IPS-20b (cell line): ENCODE data around the gene IFIT2.
"Not testable (repeated sequence)": the region's sequence is repeated elsewhere in the genome, so short reads cannot be mapped to it uniquely, and the experiment has no call there.

ENCODE experiments used
- H3K27ac ChIP-seq: one replicate; pipeline ENCODE4 v1.5.1; 2013; ENCODE audit warnings: low read length
- H3K27me3 ChIP-seq: 2 replicates; pipeline ENCODE4 v1.6.1; 2013; ENCODE audit warnings: mild to moderate bottlenecking, low read length, inconsistent platforms; ENCODE audit not compliant: insufficient read depth
- H3K36me3 ChIP-seq: 2 replicates; pipeline ENCODE4 v1.6.1; 2013; ENCODE audit warnings: low read depth, mild to moderate bottlenecking, inconsistent platforms, low read length, moderate library complexity; ENCODE audit not compliant: insufficient read depth
- H3K4me1 ChIP-seq: 2 replicates; pipeline ENCODE4 v1.6.1; 2013; ENCODE audit warnings: mild to moderate bottlenecking, control low read depth, inconsistent platforms, low read length, moderate library complexity; ENCODE audit not compliant: insufficient read depth
- H3K4me3 ChIP-seq: 2 replicates; pipeline ENCODE4 v1.5.1; 2013; ENCODE audit warnings: mild to moderate bottlenecking, low read length, inconsistent platforms
- H3K9ac ChIP-seq: 2 replicates; pipeline ENCODE4 v1.6.1; 2013; ENCODE audit warnings: low read depth, mild to moderate bottlenecking, inconsistent platforms, low read length, moderate library complexity
- H3K9me3 ChIP-seq: 2 replicates; pipeline ENCODE4 v1.6.1; 2013; ENCODE audit warnings: mild to moderate bottlenecking, low read depth, low read length, inconsistent platforms; ENCODE audit not compliant: insufficient read depth

Gene IFIT2

DNA sequence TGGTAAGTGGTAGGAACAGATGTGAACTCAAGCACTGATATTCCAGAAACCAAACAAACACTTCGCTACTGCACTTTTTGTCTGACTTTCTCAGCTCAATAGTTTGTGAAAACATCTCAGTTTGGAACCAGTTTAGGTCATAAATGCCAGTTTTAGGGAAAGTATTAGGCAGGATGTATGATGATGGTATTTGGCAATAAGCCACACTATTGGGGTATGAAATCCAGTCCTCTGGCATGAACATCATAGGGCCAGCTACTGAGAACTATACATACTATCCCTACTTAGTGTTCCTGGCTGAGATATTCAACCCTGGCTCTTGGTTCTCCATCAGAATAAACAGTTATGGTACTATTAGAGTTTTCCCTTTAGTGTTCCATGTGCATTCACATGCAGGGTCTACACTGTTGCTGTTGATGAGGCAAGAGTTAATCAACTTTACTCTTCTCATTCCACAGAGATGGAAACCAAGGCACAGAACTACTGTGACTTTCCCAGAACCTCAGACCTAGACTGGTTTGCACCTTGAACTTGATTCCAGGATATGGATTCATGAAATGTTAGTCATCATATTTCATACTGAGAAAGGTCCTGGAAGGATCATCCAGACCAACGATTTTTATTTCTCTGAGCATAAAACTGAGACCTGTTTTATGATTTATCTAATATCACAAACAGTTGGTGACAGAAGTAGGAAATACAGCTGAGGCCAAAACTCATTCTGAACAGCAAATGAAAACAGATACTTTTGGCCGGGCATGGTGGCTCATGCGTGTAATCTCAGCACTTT is 20.0 kb upstream of the IFIT2 start:
- H3K4me1 ChIP-seq, result peaks cover 21% of the 10 kb centered on the region
- no peak overlapping the region for H3K27ac ChIP-seq
- no peaks in the 10 kb centered on the region for H3K36me3 ChIP-seq
- no peak overlapping the region for H3K9ac ChIP-seq
- no peaks in the 10 kb centered on the region for H3K27me3 ChIP-seq
- no peaks in the 10 kb centered on the region for H3K9me3 ChIP-seq
- H3K4me3 ChIP-seq, result no peak overlapping the region

DNA sequence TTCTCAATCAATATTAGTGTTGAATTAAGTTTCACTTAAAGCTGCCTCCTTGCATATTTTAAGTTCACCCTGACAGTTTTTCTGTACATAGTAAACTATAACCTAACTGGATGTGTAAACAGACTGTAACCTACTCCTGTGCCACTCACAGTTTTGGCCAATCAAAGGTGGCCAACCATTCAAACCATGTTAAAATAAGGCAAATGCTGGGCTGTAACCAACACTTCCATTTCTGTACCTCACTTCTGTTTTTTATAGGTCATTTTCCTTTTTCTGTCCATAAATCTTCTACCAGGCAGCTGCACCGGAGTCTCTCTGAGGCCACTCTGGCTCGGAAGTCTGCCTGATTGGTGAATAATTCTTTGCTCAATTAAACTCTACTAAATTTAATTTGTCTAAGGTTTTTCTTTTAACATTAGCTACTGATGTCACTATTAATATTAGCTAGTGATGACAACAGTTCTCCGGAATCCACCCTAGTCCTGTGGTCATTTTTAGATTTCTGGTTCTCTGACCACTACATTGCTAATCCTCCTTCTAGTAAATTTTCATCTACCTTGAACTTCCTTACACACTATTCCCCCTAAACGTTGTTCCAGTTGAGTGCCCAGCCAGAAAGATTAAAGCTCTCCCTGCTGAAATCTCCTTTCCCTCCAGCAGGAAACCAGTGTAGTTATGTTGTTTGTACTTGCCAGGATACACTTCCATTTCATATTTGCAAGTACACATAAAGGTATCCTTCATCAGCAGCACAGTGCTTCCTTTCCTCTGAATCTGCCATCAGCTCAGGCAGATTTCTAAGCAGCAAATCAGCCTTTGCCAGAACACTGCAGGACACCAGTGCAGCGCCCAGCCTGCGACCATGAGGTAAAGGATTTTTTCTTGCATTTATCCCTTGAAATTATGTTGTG is 18.6 kb upstream of the IFIT2 start:
- no peaks in the 10 kb centered on the region for H3K27me3 ChIP-seq
- H3K9ac ChIP-seq, result peak overlapping the region; percentile 4; the same call in 1 of the 2 replicates
- H3K4me3 ChIP-seq, result no peak overlapping the region
- H3K27ac ChIP-seq, result no peak overlapping the region
- H3K4me1 ChIP-seq, result peaks cover 15% of the 10 kb centered on the region
- H3K36me3 ChIP-seq, result no peaks in the 10 kb centered on the region
- H3K9me3 ChIP-seq, result no peaks in the 10 kb centered on the region

DNA sequence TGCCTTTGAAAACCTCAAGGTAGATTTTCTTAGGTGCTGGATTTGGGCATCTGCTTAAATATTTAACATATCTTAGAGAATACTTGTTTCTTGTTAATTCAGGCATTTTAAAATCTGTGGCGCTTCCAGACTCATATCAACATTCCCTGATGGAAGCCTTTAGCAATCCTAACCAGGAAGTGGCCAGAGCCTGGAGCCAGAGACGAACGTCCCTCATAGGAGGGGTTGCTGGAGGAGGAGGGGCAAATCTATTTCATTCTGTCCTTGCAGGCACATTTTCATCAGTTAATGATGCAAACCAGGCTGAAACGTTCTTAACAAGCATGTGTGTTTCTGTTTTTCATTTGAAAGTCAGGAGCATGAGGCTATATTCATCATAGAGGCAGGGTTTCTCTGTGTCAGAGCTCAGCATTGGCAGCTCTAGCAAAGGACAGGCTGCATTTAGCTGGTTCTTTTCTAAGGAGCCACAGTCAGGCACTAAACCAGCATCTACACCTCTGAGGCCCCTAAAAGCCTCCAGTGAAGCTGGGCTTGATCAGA is 17.8 kb upstream of the IFIT2 start:
- H3K36me3 ChIP-seq, result no peaks in the 10 kb centered on the region
- peak overlapping the region; percentile 4; the same call in 1 of the 2 replicates for H3K9ac ChIP-seq
- H3K9me3 ChIP-seq, result no peaks in the 10 kb centered on the region
- H3K27me3 ChIP-seq, result no peaks in the 10 kb centered on the region
- H3K4me1 ChIP-seq, result peaks cover 14% of the 10 kb centered on the region
- no peak overlapping the region for H3K27ac ChIP-seq
- no peak overlapping the region for H3K4me3 ChIP-seq

DNA sequence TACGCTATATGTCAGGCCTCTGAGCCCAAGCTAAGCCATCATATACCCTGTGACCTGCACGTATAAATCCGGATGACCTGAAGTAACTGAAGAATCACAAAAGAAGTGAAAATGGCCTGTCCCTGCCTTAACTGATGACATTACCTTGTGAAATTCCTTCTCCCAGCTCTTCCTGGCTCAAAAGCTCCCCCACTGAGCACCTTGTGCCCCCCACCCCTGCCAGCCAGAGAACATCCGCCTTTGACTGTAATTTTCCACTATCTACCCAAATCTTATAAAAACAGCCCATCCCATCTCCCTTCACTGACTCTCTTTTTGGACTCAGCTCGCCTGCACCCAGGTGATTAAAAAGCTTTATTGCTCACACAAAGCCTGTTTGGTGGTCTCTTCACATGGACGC is 17.1 kb upstream of the IFIT2 start:
- not testable (repeated sequence) for H3K36me3 ChIP-seq, H3K4me3 ChIP-seq, H3K27me3 ChIP-seq, H3K9me3 ChIP-seq, H3K9ac ChIP-seq, H3K27ac ChIP-seq
- H3K4me1 ChIP-seq, result peaks cover 14% of the 10 kb centered on the region

DNA sequence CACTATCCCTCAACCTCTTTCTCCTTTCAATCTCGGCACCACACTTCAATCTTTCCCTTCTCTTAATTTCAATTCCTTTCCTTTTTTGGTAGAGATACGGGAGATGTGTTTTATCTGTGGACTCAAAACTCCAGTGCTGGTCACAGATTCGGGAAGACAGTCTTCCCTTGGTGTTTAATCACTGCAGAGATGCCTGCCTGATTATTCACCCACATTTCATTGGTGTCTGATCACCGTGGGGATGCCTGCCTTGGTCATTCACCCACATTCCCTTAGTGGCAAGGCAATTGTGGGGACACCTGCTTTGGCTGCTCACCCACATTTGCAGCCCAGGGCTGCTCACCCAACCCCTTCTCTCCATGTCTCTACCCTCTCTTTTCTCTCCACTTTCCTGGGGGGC is 16.5 kb upstream of the IFIT2 start:
- not testable (repeated sequence) for H3K36me3 ChIP-seq, H3K4me3 ChIP-seq, H3K9ac ChIP-seq, H3K27ac ChIP-seq, H3K27me3 ChIP-seq, H3K9me3 ChIP-seq
- H3K4me1 ChIP-seq, result peaks cover 14% of the 10 kb centered on the region

DNA sequence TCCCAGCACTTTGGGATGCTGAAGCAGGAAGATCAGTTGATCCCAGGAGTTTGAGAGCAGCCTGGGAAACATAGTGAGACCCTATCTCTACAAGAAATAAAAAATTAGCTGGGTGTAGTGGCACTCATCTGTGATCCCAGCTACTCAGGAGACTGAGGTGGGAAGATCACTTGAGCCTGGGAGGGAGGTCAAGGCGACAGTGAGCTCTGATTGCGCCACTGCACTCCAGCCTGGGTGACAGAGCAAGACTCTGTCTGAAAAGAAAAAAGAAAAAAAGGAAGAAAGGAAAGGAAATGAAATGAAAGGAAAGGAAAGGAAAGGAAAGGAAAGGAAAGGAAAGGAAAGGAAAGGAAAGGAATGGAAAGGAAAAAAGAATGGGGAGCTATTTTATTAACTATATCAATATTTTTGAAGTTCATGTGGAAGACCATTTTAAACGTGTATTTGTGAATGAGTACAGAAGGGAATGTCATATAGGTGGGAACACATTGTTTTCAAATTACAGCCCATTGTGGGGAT is 7.1 kb upstream of the IFIT2 start:
- H3K27ac ChIP-seq, result no peak overlapping the region

DNA sequence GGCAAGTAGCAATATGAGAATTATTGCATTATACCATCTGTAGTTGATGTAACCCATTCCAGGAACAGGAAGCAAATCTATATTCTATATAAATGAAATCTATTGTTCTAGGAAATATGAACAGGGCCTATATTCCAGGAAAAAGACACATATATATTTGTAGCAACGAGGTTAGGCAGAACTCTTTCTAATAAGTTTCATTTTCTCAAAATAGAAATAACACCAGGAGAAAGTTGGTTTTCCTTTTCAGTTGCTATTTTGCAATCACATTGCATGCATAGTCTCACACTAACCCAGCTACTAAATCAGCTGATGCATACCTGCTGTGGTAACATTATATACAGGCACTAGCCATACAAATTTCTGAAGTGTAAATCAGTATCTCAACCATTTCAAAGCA is 6.2 kb upstream of the IFIT2 start:
- no peaks in the 10 kb centered on the region for H3K27me3 ChIP-seq
- no peaks in the 10 kb centered on the region for H3K4me1 ChIP-seq
- H3K9me3 ChIP-seq, result no peaks in the 10 kb centered on the region
- no peaks in the 10 kb centered on the region for H3K36me3 ChIP-seq
- no peak overlapping the region for H3K4me3 ChIP-seq
- H3K27ac ChIP-seq, result no peak overlapping the region
- H3K9ac ChIP-seq, result no peak overlapping the region

More for the DNA sequence above, 7.1 kb upstream of the IFIT2 start:
- no peak overlapping the region for H3K4me3 ChIP-seq
- no peaks in the 10 kb centered on the region for H3K4me1 ChIP-seq
- no peaks in the 10 kb centered on the region for H3K9me3 ChIP-seq
- no peaks in the 10 kb centered on the region for H3K36me3 ChIP-seq
- no peaks in the 10 kb centered on the region for H3K27me3 ChIP-seq
- no peak overlapping the region for H3K9ac ChIP-seq

DNA sequence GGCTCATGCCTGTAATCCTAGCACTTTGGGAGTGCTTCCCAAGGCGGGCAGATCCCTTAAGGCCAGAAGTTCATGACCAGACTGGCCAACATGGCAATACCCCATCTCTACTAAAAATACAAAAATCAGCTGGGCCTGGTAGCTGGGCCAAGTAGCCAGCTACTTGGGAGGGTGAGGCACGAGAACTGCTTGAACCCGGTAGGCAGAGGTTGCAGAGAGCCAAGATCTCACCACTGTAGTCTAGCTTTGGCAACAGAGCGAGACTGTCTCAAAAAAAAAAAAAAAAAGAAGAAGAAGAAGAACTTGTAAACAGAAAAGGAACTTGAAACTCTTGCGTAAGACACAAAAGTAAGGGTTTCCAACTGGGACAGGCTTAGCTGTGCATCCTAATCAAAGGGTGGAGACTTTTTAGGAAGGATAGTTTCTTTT is 5.6 kb upstream of the IFIT2 start:
- no peaks in the 10 kb centered on the region for H3K36me3 ChIP-seq
- H3K27ac ChIP-seq, result no peak overlapping the region
- H3K4me3 ChIP-seq, result no peak overlapping the region
- no peaks in the 10 kb centered on the region for H3K9me3 ChIP-seq
- no peak overlapping the region for H3K9ac ChIP-seq
- no peaks in the 10 kb centered on the region for H3K27me3 ChIP-seq
- 0 out of 2 replicates have a peak, but pooled peaks cover 2% of the 10 kb centered on the region for H3K4me1 ChIP-seq

DNA sequence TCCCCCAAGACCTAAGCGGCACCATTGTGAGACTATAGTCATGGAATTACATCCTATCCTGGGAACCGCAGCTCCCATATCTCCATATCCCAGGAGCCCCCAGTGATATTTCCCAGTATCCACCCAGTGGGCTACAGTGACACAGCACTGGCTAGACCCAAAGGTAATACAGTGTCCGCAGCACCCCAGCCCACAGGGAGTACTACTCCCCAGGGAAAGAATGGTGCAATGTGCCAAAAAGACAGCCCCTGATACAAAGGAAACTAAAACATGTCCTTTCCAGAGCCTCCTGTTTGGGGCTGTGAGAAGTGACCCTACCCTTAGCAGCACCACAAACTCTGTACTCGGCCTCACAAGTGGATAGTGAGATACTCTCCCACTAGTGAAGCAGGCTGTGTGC is 4.5 kb upstream of the IFIT2 start:
- Histone ChIP-seq H3K27me3 (no peaks in the 10 kb centered on the region), H3K4me1 (peaks cover 7% of the 10 kb centered on the region; the same call in 1 of the 2 replicates), H3K36me3 (no peaks in the 10 kb centered on the region), H3K9me3 (no peaks in the 10 kb centered on the region), H3K9ac (no peak overlapping the region), H3K4me3 (no peak overlapping the region), H3K27ac (no peak overlapping the region)

DNA sequence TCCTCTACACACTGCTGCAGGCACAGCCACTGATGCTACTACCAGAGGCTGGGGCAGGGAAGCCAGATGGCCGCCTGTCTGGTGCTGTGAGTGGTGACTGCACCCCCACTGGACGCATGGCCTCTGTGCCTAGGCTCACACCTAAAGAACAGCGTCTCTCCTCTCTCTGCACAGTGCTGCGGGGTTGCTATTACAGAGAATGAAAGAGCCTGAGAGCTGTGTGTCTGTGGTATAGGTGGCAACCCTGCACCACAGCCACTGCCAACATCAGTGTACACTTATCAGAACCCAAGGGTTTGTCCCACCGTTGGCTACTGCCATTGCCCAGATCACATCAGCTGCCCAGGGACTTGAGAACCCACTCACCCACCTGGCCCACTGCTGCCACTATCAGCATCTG is 4.1 kb upstream of the IFIT2 start:
- Histone ChIP-seq H3K4me1 (peaks cover 9% of the 10 kb centered on the region; the same call in 1 of the 2 replicates), H3K4me3 (no peak overlapping the region), H3K9ac (no peak overlapping the region), H3K27me3 (no peaks in the 10 kb centered on the region), H3K9me3 (no peaks in the 10 kb centered on the region), H3K27ac (no peak overlapping the region), H3K36me3 (no peaks in the 10 kb centered on the region)

DNA sequence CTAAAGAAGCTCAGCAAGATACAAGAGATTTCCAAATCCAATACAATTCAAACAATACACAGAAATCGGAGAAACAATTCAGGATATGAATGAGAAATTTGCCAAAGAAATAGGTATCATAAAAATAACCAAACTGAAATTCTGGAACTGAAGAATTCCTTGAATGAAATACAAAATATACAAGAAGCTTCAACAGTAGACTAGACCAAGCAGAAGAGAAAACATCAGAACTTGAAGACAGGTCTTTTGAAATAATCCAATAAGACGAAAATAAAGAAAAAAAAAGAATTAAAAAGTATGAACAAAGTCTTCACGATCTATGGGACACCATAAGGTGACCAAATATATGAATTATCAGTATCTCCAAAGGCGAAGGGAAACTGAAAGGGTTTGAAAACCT is 2.8 kb upstream of the IFIT2 start:
- Histone ChIP-seq H3K27ac (no peak overlapping the region), H3K9me3 (no peaks in the 10 kb centered on the region), H3K4me1 (peaks cover 9% of the 10 kb centered on the region; the same call in 1 of the 2 replicates), H3K36me3 (no peaks in the 10 kb centered on the region), H3K27me3 (no peaks in the 10 kb centered on the region), H3K4me3 (no peak overlapping the region), H3K9ac (no peak overlapping the region)
